Esophagus squamous epithelium (tissue), 5 donors: ENCODE measurements around the gene KRT3. TPM values are rescaled to one million over a fixed set of nuclear protein-coding genes. Genes with fewer than 3 reads are reported as not detected.

Source experiments
- DNase-seq: peaks from one replicate; lab custom pipeline; 2025; lab: John Stamatoyannopoulos, UW
- H3K27ac ChIP-seq, 4 donors: fragments of 200-600 bp; sonication (generic); one replicate each; pipeline ENCODE4 v1.5.1; 2016 to 2019; ENCODE audit warnings: mild to moderate bottlenecking in 1 of 4
- H3K27me3 ChIP-seq, 4 donors: fragments of 200-600 bp; sonication (generic); 1 replicate in 3 of 4; 2 replicates in 1 of 4; pipeline versions ENCODE4 v1.5.1 to v1.6.0; 2017 to 2021; ENCODE audit warnings: antibody characterized with exemption in 1 of 4
- H3K36me3 ChIP-seq, 3 donors: fragments of 200-600 bp; sonication (generic); one replicate each; pipeline ENCODE4 v1.5.1; 2016 to 2019
- H3K4me1 ChIP-seq, 3 donors: fragments of 200-600 bp; sonication (generic); one replicate each; pipeline ENCODE4 v1.5.1; 2017 to 2019
- H3K4me3 ChIP-seq, 4 donors: fragments of 200-600 bp; sonication (generic); 1 replicate in 3 of 4; 2 replicates in 1 of 4; pipeline ENCODE4 v1.5.1; 2016 to 2019; ENCODE audit warnings: mild to moderate bottlenecking in 2 of 4, moderate library complexity in 1 of 4
- H3K9me3 ChIP-seq, 3 donors: fragments of 200-600 bp; sonication (generic); one replicate each; pipeline ENCODE4 v1.5.1; 2016 to 2019
- CTCF ChIP-seq, 6 experiments: fragments of 450-650 bp in 4 of 6; fragments of 200-600 bp in 2 of 6; sonication (generic) in 2 of 6; IDR thresholded peaks; one replicate each; pipeline ENCODE4 v1.5.1; 2016 to 2019; ENCODE audit warnings: antibody characterized with exemption in 6 of 6, mild to moderate bottlenecking in 4 of 6, moderate library complexity in 4 of 6
- POLR2A ChIP-seq, 4 donors: fragments of 450-650 bp; IDR thresholded peaks; one replicate each; pipeline ENCODE4 v1.6.1; 2017; ENCODE audit warnings: antibody characterized with exemption in 4 of 4, mild to moderate bottlenecking in 4 of 4, moderate library complexity in 3 of 4
- WGBS, 2 donors: methylation state at CpG; one replicate each; pipeline ENCODE4 v1.1.5; 2018; 5-methylcytosine and 5-hydroxymethylcytosine counted together
- intact Hi-C: fragments of 100-400 bp; cut with DNase I; formaldehyde crosslinking; loops from one replicate; pipeline ENCODE4 v1.15.0; 2022
- total RNA-seq, 4 donors: library from RNA; depleted of rRNA; stranded (reverse); fragments of >200 nt; gene quantifications; one replicate each; pipeline ENCODE4 v1.1.0, GENCODE V29; 2016
- donor health status: DM: yes; HTN: yes; CAD: no.

Gene KRT3
- total RNA-seq, 4 donors from 2014 or later, result 0.57 to 1.6 (median 0.86) TPM

GRCh38 chr12:52749827-52750226, 46.1 kb downstream of the KRT3 start:
- H3K27me3 ChIP-seq, result peaks cover 0 to 40% (median 0%) of the 10 kb centered on the region in 4 donors
- WGBS, 2 donors, result 72 to 84% methylated on average over 3 of the region's 3 CpGs

GRCh38 chr12:52748578-52748977, 47.3 kb downstream of the KRT3 start:
- no peak for TF ChIP-seq CTCF (IDR thresholded peaks at IDR 0.05)
- no peak for TF ChIP-seq POLR2A (IDR thresholded peaks at IDR 0.05)
- Histone ChIP-seq H3K4me1 (no peaks in the 10 kb centered on the region), H3K4me3 (no peak overlapping the region), H3K9me3 (no peaks in the 10 kb centered on the region), H3K27ac (no peak overlapping the region), H3K36me3 (no peaks in the 10 kb centered on the region), H3K27me3 (peaks cover 0 to 36% (median 0%) of the 10 kb centered on the region in 4 donors)
- DNase-seq, result no peak
- WGBS, 2 donors, result 50 to 76% methylated on average over 14 of the region's 14 CpGs
- intact Hi-C loops, result no loop called here

More at GRCh38 chr12:52749827-52750226, 46.1 kb downstream of the KRT3 start:
- H3K36me3 ChIP-seq, result no peaks in the 10 kb centered on the region
- no peaks in the 10 kb centered on the region for H3K4me1 ChIP-seq
- TF ChIP-seq CTCF (IDR thresholded peaks at IDR 0.05) (no peak), POLR2A (IDR thresholded peaks at IDR 0.05) (no peak)
- H3K27ac ChIP-seq, result no peak overlapping the region
- intact Hi-C loops, result no loop called here
- DNase-seq, result no peak
- H3K9me3 ChIP-seq, result no peaks in the 10 kb centered on the region
- H3K4me3 ChIP-seq, result no peak overlapping the region

- intact Hi-C loops, result no loop called here
- WGBS, 2 donors, result 71 to 75% methylated on average over 5 of the region's 5 CpGs
- no peaks in the 10 kb centered on the region for H3K4me1 ChIP-seq
- H3K27ac ChIP-seq, result no peak overlapping the region
- peaks cover 0 to 39% (median 0%) of the 10 kb centered on the region in 4 donors for H3K27me3 ChIP-seq
- H3K36me3 ChIP-seq, result no peaks in the 10 kb centered on the region
- H3K9me3 ChIP-seq, result no peaks in the 10 kb centered on the region
- TF ChIP-seq CTCF (IDR thresholded peaks at IDR 0.05), result no peak
- TF ChIP-seq POLR2A (IDR thresholded peaks at IDR 0.05), result no peak
- no peak overlapping the region for H3K4me3 ChIP-seq
- DNase-seq, result no peak
These were observed 50.4 kb downstream of the KRT3 start for GRCh38 chr12:52745554-52745953.

GRCh38 chr12:52744493-52745156, 51.3 kb downstream of the KRT3 start:
- Histone ChIP-seq H3K4me3 (no peak overlapping the region), H3K36me3 (no peaks in the 10 kb centered on the region), H3K4me1 (no peaks in the 10 kb centered on the region), H3K27ac (no peak overlapping the region), H3K9me3 (no peaks in the 10 kb centered on the region), H3K27me3 (peaks cover 0 to 39% (median 0%) of the 10 kb centered on the region in 4 donors)
- intact Hi-C loops, result no loop called here
- WGBS, 2 donors, result no CpG with 5 or more reads among the region's 1 CpG
- no peak for DNase-seq
- TF ChIP-seq CTCF (IDR thresholded peaks at IDR 0.05), result no peak
- TF ChIP-seq POLR2A (IDR thresholded peaks at IDR 0.05), result no peak

GRCh38 chr12:52742822-52743457, 53.0 kb downstream of the KRT3 start:
- no peaks in the 10 kb centered on the region for H3K9me3 ChIP-seq
- no peaks in the 10 kb centered on the region for H3K36me3 ChIP-seq
- no peaks in the 10 kb centered on the region for H3K4me1 ChIP-seq
- DNase-seq, result no peak
- intact Hi-C loops, result no loop called here
- H3K27ac ChIP-seq, result no peak overlapping the region
- H3K4me3 ChIP-seq, result no peak overlapping the region
- 71 to 89% methylated on average over 1 to 3 of the region's 3 CpGs for WGBS, 2 donors
- H3K27me3 ChIP-seq, result peaks cover 0 to 37% (median 0%) of the 10 kb centered on the region in 4 donors
- TF ChIP-seq POLR2A (IDR thresholded peaks at IDR 0.05) (no peak), CTCF (IDR thresholded peaks at IDR 0.05) (no peak)
